HG03457 (cell line): ENCODE data around the gene DSCAML1.

ENCODE experiments used
- ATAC-seq: cut with Tn5 transposase; IDR thresholded peaks from one replicate; pipeline ENCODE4 v1.9.1; 2021; ENCODE audit warnings: moderate number of reproducible peaks; ENCODE audit not compliant: unreplicated experiment

DSCAML1 gene

GRCh38 chr11:117535850-117536411 lies 261.1 kb downstream of the DSCAML1 start:
- no peak for ATAC-seq

- ATAC-seq: no peak
These were observed 261.7 kb downstream of the DSCAML1 start for GRCh38 chr11:117535201-117535849.

GRCh38 chr11:117532568-117532967 lies 264.4 kb downstream of the DSCAML1 start:
- no peak for ATAC-seq

- ATAC-seq: no peak
These were observed 267.2 kb downstream of the DSCAML1 start for GRCh38 chr11:117529816-117530215.

- ATAC-seq: no peak
These were observed 268.8 kb downstream of the DSCAML1 start for GRCh38 chr11:117528097-117528721.

GRCh38 chr11:117527271-117527670 lies 269.7 kb downstream of the DSCAML1 start:
- no peak for ATAC-seq

GRCh38 chr11:117525866-117526542 lies 271.0 kb downstream of the DSCAML1 start:
- ATAC-seq: no peak

- ATAC-seq: no peak
These were observed 272.4 kb downstream of the DSCAML1 start for GRCh38 chr11:117524468-117525183.

GRCh38 chr11:117523680-117524079 lies 273.3 kb downstream of the DSCAML1 start:
- no peak for ATAC-seq

GRCh38 chr11:117521974-117522373 lies 275.0 kb downstream of the DSCAML1 start:
- ATAC-seq: no peak

- ATAC-seq: no peak
These were observed 276.1 kb downstream of the DSCAML1 start for GRCh38 chr11:117520966-117521365.

- no peak for ATAC-seq
These were observed 276.8 kb downstream of the DSCAML1 start for GRCh38 chr11:117520201-117520600.

GRCh38 chr11:117519590-117519989 lies 277.4 kb downstream of the DSCAML1 start:
- no peak for ATAC-seq

- ATAC-seq: no peak
These were observed 277.8 kb downstream of the DSCAML1 start for GRCh38 chr11:117519170-117519569.

GRCh38 chr11:117518455-117518854 lies 278.6 kb downstream of the DSCAML1 start:
- no peak for ATAC-seq

- ATAC-seq: no peak
These were observed 279.9 kb downstream of the DSCAML1 start for GRCh38 chr11:117517097-117517496.

- ATAC-seq: no peak
These were observed 280.9 kb downstream of the DSCAML1 start for GRCh38 chr11:117515892-117516787.

GRCh38 chr11:117514256-117514655 lies 282.8 kb downstream of the DSCAML1 start:
- ATAC-seq: no peak

GRCh38 chr11:117513666-117514065 lies 283.4 kb downstream of the DSCAML1 start:
- no peak for ATAC-seq

GRCh38 chr11:117511931-117512539 lies 285.0 kb downstream of the DSCAML1 start:
- no peak for ATAC-seq
